ENCODE measurements around the gene CTNNB1.

The CTNNB1 gene

GRCh38 chr3:41234823-41235721 is 35.8 kb downstream of the CTNNB1 start:
- Histone ChIP-seq H3K9me3 (ENCODE audit: severe bottlenecking) (no peaks in the 10 kb centered on the region), H3K4me3 (ENCODE audit: severe bottlenecking) (no peak overlapping the region), H3K4me1 (ENCODE audit: insufficient read depth, poor library complexity, severe bottlenecking) (no peaks in the 10 kb centered on the region), H3K27ac (ENCODE audit: poor library complexity, severe bottlenecking) (no peak overlapping the region), H3K27me3 (ENCODE audit: insufficient read depth, poor library complexity, severe bottlenecking) (no peaks in the 10 kb centered on the region), H3K36me3 (ENCODE audit: low read depth) (peaks cover 89% of the 10 kb centered on the region)
- TF ChIP-seq CTCF (IDR thresholded peaks at IDR 0.05; ENCODE audit: poor library complexity, severe bottlenecking), result no peak
- DNase-seq (ENCODE audit: low spot score), result no peak
- no peak for ATAC-seq (ENCODE audit: low read depth)

- DNase-seq (ENCODE audit: low spot score), result no peak
- ATAC-seq (ENCODE audit: low read depth), result no peak
- H3K4me1 ChIP-seq (ENCODE audit: insufficient read depth, poor library complexity, severe bottlenecking), result no peaks in the 10 kb centered on the region
- H3K27ac ChIP-seq (ENCODE audit: poor library complexity, severe bottlenecking), result no peak overlapping the region
- H3K36me3 ChIP-seq (ENCODE audit: low read depth), result peaks cover 96% of the 10 kb centered on the region
- no peak overlapping the region for H3K4me3 ChIP-seq (ENCODE audit: severe bottlenecking)
- no peak for TF ChIP-seq CTCF (IDR thresholded peaks at IDR 0.05; ENCODE audit: poor library complexity, severe bottlenecking)
- H3K27me3 ChIP-seq (ENCODE audit: insufficient read depth, poor library complexity, severe bottlenecking), result no peaks in the 10 kb centered on the region
- H3K9me3 ChIP-seq (ENCODE audit: severe bottlenecking), result no peaks in the 10 kb centered on the region
These were observed 36.9 kb downstream of the CTNNB1 start for GRCh38 chr3:41236228-41236627.

GRCh38 chr3:41237907-41238306 is 38.6 kb downstream of the CTNNB1 start:
- Histone ChIP-seq H3K27ac (ENCODE audit: poor library complexity, severe bottlenecking) (no peak overlapping the region), H3K36me3 (ENCODE audit: low read depth) (peaks cover 84% of the 10 kb centered on the region), H3K27me3 (ENCODE audit: insufficient read depth, poor library complexity, severe bottlenecking) (no peaks in the 10 kb centered on the region), H3K4me1 (ENCODE audit: insufficient read depth, poor library complexity, severe bottlenecking) (no peaks in the 10 kb centered on the region), H3K9me3 (ENCODE audit: severe bottlenecking) (no peaks in the 10 kb centered on the region), H3K4me3 (ENCODE audit: severe bottlenecking) (no peak overlapping the region)
- DNase-seq (ENCODE audit: low spot score), result no peak
- TF ChIP-seq CTCF (IDR thresholded peaks at IDR 0.05; ENCODE audit: poor library complexity, severe bottlenecking), result no peak
- no peak for ATAC-seq (ENCODE audit: low read depth)

- peaks cover 67% of the 10 kb centered on the region for H3K36me3 ChIP-seq (ENCODE audit: low read depth)
- no peak for DNase-seq (ENCODE audit: low spot score)
- TF ChIP-seq CTCF (IDR thresholded peaks at IDR 0.05; ENCODE audit: poor library complexity, severe bottlenecking), result no peak
- H3K4me1 ChIP-seq (ENCODE audit: insufficient read depth, poor library complexity, severe bottlenecking), result no peaks in the 10 kb centered on the region
- no peak overlapping the region for H3K27ac ChIP-seq (ENCODE audit: poor library complexity, severe bottlenecking)
- H3K4me3 ChIP-seq (ENCODE audit: severe bottlenecking), result no peak overlapping the region
- no peak for ATAC-seq (ENCODE audit: low read depth)
- H3K27me3 ChIP-seq (ENCODE audit: insufficient read depth, poor library complexity, severe bottlenecking), result no peaks in the 10 kb centered on the region
- no peaks in the 10 kb centered on the region for H3K9me3 ChIP-seq (ENCODE audit: severe bottlenecking)
These were observed 40.3 kb downstream of the CTNNB1 start for GRCh38 chr3:41239587-41239986.

- H3K9me3 ChIP-seq (ENCODE audit: severe bottlenecking), result no peaks in the 10 kb centered on the region
- no peaks in the 10 kb centered on the region for H3K27me3 ChIP-seq (ENCODE audit: insufficient read depth, poor library complexity, severe bottlenecking)
- H3K36me3 ChIP-seq (ENCODE audit: low read depth), result peaks cover 51% of the 10 kb centered on the region
- TF ChIP-seq CTCF (IDR thresholded peaks at IDR 0.05; ENCODE audit: poor library complexity, severe bottlenecking), result no peak
- no peak overlapping the region for H3K27ac ChIP-seq (ENCODE audit: poor library complexity, severe bottlenecking)
- no peak for DNase-seq (ENCODE audit: low spot score)
- no peaks in the 10 kb centered on the region for H3K4me1 ChIP-seq (ENCODE audit: insufficient read depth, poor library complexity, severe bottlenecking)
- ATAC-seq (ENCODE audit: low read depth), result no peak
- no peak overlapping the region for H3K4me3 ChIP-seq (ENCODE audit: severe bottlenecking)
These were observed 41.9 kb downstream of the CTNNB1 start for GRCh38 chr3:41241161-41241560.

All from RWPE2 (cell line).